ENCODE data around the gene CD200R1. TPM values are rescaled to one million over a fixed set of nuclear protein-coding genes. Genes with fewer than 3 reads are reported as not detected.

Gene CD200R1
- total and polyA plus RNA-seq, 2 of the 13 experiments (the other 11 are each of a cell fraction or from before 2014, with no cell fraction given) = 0.04 TPM; not detected in 1

DNA sequence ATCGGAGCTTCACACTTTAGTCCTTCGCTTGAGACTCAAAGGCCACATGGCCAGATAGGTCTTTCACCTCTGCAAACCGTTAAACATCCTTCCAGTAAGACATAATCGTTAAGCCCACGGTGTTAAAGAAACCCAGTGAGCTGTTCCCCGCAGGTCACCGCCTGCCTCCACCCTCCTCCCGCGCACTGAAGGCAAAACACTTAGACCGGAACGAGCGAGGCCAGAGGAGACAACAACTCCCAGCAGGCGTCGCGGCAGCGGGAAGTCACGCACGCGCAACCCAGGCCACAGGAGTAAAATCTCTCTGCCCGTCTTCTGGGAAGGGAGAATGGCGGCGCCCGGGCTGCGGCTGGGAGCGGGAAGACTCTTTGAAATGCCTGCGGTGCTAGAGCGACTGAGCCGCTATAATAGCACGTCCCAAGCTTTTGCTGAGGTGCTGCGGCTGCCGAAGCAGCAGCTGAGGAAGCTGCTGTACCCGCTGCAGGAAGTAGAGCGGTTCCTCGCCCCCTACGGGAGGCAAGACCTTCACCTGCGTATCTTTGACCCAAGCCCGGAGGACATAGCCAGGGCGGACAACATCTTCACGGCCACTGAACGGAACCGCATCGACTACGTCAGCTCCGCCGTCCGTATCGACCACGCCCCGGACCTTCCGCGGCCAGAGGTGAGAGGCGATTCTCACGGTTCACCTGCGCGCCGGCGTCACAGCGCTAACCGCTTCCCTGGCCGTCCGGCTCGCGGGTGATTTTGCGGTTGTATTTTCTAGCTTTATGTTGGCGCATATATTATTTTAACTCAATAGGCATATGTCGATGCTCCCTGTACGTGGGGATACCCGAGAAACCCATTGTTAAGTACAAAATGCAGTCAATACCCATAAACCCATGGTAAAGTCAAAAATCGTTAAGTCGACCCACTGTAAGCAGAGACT, 16.0 kb upstream of the CD200R1 start, which contains the start of gene GTPBP8 (continued):
- TF ChIP-seq NFATC3 (CRISPR knock-in tag; IDR thresholded peaks at IDR 0.05) (no peak), RAD21 (CRISPR knock-in tag; IDR thresholded peaks at IDR 0.05) (no peak), HHEX (CRISPR knock-in tag; IDR thresholded peaks at IDR 0.05) (no peak), PBX3 (CRISPR knock-in tag; IDR thresholded peaks at IDR 0.05; ENCODE audit: borderline replicate concordance) (no peak), FOXA1 (IDR thresholded peaks at IDR 0.05) (no peak), FOXA1 (CRISPR knock-in tag; IDR thresholded peaks at IDR 0.05) (no peak), MAF1 (CRISPR knock-in tag; IDR thresholded peaks at IDR 0.05; ENCODE audit: borderline replicate concordance) (no peak), NCOR1 (IDR thresholded peaks at IDR 0.05; ENCODE audit: borderline replicate concordance, low read length) (no peak), RFXAP (CRISPR knock-in tag; IDR thresholded peaks at IDR 0.05; ENCODE audit: borderline replicate concordance) (peak; percentile 70; the same call in 1 of the 2 replicates), YEATS4 (CRISPR knock-in tag; IDR thresholded peaks at IDR 0.05; ENCODE audit: borderline replicate concordance) (peak; percentile 94), PAXIP1 (CRISPR knock-in tag; conservative IDR thresholded peaks at IDR 0.05) (peak; percentile 47; the same call in 1 of the 2 replicates), TEAD2 (CRISPR knock-in tag; IDR thresholded peaks at IDR 0.05) (no peak), ZFYVE20 (CRISPR knock-in tag; IDR thresholded peaks at IDR 0.05; ENCODE audit: borderline replicate concordance, low read depth) (no peak), ARNT (IDR thresholded peaks at IDR 0.05) (no peak), KDM6A (CRISPR knock-in tag; IDR thresholded peaks at IDR 0.05; ENCODE audit: low read depth) (no peak), SRSF9 (IDR thresholded peaks at IDR 0.05; ENCODE audit: borderline replicate concordance, insufficient read depth, low read depth, low read length, poor library complexity, severe bottlenecking) (no peak), TFE3 (CRISPR knock-in tag; IDR thresholded peaks at IDR 0.05) (no peak), ZNF614 (CRISPR knock-in tag; IDR thresholded peaks at IDR 0.05; ENCODE audit: borderline replicate concordance) (no peak), NFIC (IDR thresholded peaks at IDR 0.05; ENCODE audit: low read length) (peak; percentile 57; the same call in 1 of the 2 replicates), HCFC1 (IDR thresholded peaks at IDR 0.05; ENCODE audit: low read depth, low read length) (peak; percentile 57; the same call in 1 of the 2 replicates)
- TF ChIP-seq, protein P1, sequence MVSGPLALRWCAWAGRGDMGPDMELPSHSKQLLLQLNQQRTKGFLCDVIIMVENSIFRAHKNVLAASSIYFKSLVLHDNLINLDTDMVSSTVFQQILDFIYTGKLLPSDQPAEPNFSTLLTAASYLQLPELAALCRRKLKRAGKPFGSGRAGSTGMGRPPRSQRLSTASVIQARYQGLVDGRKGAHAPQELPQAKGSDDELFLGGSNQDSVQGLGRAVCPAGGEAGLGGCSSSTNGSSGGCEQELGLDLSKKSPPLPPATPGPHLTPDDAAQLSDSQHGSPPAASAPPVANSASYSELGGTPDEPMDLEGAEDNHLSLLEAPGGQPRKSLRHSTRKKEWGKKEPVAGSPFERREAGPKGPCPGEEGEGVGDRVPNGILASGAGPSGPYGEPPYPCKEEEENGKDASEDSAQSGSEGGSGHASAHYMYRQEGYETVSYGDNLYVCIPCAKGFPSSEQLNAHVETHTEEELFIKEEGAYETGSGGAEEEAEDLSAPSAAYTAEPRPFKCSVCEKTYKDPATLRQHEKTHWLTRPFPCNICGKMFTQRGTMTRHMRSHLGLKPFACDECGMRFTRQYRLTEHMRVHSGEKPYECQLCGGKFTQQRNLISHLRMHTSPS (CRISPR knock-in tag; IDR thresholded peaks at IDR 0.05; ENCODE audit: low read depth) = peak; percentile 34; the same call in 1 of the 2 replicates

Data from HepG2 (cell line).